Skeletal muscle tissue (tissue), 4 donors: Measurements from ENCODE around the gene ABI3. TPM values are rescaled to one million over a fixed set of nuclear protein-coding genes. Genes with fewer than 3 reads are reported as not detected.
"Not testable (repeated sequence)": the region's sequence is repeated elsewhere in the genome, so short reads cannot be mapped to it uniquely, and the experiment has no call there.

ENCODE experiments used
- H3K27ac ChIP-seq: one replicate; pipeline ENCODE4 v1.7.0; 2013; ENCODE audit warnings: mild to moderate bottlenecking, low read depth, low read length, inconsistent platforms
- H3K27me3 ChIP-seq, 3 donors: one replicate each; pipeline ENCODE4 v1.7.0; 2013; ENCODE audit warnings: low read length in 3 of 3; ENCODE audit not compliant: control insufficient read depth in 3 of 3, insufficient read depth in 3 of 3
- H3K36me3 ChIP-seq, 3 donors: one replicate each; pipeline ENCODE4 v1.7.0; 2013; ENCODE audit warnings: low read length in 3 of 3; ENCODE audit not compliant: control insufficient read depth in 3 of 3, insufficient read depth in 3 of 3
- H3K4me1 ChIP-seq, 3 donors: one replicate each; pipeline ENCODE4 v1.7.0; 2013; ENCODE audit warnings: low read length in 3 of 3, mild to moderate bottlenecking in 3 of 3; ENCODE audit not compliant: control insufficient read depth in 3 of 3, insufficient read depth in 3 of 3
- H3K4me3 ChIP-seq, 3 donors: one replicate each; pipeline ENCODE4 v1.7.0; 2013; ENCODE audit warnings: low read length in 3 of 3
- H3K9ac ChIP-seq, 3 donors: one replicate each; pipeline ENCODE4 v1.7.0; 2013; ENCODE audit warnings: low read length in 3 of 3, mild to moderate bottlenecking in 3 of 3, moderate library complexity in 2 of 3, low read depth in 1 of 3
- H3K9me3 ChIP-seq, 3 donors: one replicate each; pipeline ENCODE4 v1.7.0; 2013; ENCODE audit warnings: low read length in 3 of 3; ENCODE audit not compliant: control insufficient read depth in 3 of 3
- total RNA-seq: library from RNA; depleted of rRNA; stranded (reverse); fragments of >200 nt; gene quantifications from one replicate; pipeline ENCODE4 v1.2.3, GENCODE V29; 2014
- donor health status: Osteomylitis.

The ABI3 gene
- total RNA-seq, 1 donor from 2014 or later: 1.0 TPM

DNA sequence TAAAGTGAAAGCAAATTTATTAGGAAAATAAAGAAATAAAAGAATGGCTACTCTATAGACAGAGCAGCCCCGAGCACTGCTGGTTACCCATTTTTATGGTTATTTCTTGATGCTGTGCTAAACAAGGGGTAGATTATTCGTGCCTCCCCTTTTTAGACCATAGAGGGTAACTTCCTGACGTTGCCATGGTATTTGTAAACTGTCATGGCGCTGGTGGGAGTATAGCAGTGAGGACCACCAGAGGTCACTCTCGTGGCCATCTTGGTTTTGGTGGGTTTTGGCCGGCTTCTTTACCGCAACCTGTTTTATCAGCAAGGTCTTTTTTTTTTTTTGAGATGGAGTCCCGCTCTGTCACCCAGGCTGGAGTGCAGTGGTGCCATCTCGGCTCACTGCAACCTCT is 51.0 kb downstream of the ABI3 start:
- not testable (repeated sequence) for H3K36me3 ChIP-seq, H3K9me3 ChIP-seq, H3K4me1 ChIP-seq, H3K4me3 ChIP-seq, H3K9ac ChIP-seq, H3K27ac ChIP-seq
- H3K27me3 ChIP-seq: peaks cover 0 to 11% (median 9%) of the 10 kb centered on the region in 3 donors

GRCh38 chr17:49266233-49266632 is 55.7 kb downstream of the ABI3 start:
- Histone ChIP-seq H3K9ac (no peak overlapping the region), H3K4me1 (no peaks in the 10 kb centered on the region), H3K4me3 (no peak overlapping the region)

GRCh38 chr17:49267912-49268311 is 57.4 kb downstream of the ABI3 start:
- Histone ChIP-seq H3K4me3 (no peak overlapping the region), H3K36me3 (no peaks in the 10 kb centered on the region), H3K27ac (no peak overlapping the region), H3K4me1 (no peaks in the 10 kb centered on the region), H3K9ac (no peak overlapping the region), H3K27me3 (peaks cover 0 to 2% (median 0%) of the 10 kb centered on the region in 3 donors), H3K9me3 (no peaks in the 10 kb centered on the region)

More at GRCh38 chr17:49266233-49266632, 55.7 kb downstream of the ABI3 start:
- Histone ChIP-seq H3K9me3 (no peaks in the 10 kb centered on the region), H3K27me3 (peaks cover 0 to 3% (median under 1%) of the 10 kb centered on the region in 3 donors), H3K36me3 (no peaks in the 10 kb centered on the region), H3K27ac (no peak overlapping the region)

- no peak overlapping the region for H3K27ac ChIP-seq
- no peaks in the 10 kb centered on the region for H3K36me3 ChIP-seq
- H3K9ac ChIP-seq: no peak overlapping the region
Measured at GRCh38 chr17:49269356-49269755, 58.8 kb downstream of the ABI3 start.

More at GRCh38 chr17:49269356-49269755, 58.8 kb downstream of the ABI3 start:
- no peaks in the 10 kb centered on the region for H3K9me3 ChIP-seq
- no peak overlapping the region for H3K4me3 ChIP-seq
- no peaks in the 10 kb centered on the region for H3K4me1 ChIP-seq
- H3K27me3 ChIP-seq: peaks cover 0 to 2% (median 0%) of the 10 kb centered on the region in 3 donors

Other genes starting within 250 kb of the ABI3 start
- gene GIP, start 242.1 kb upstream of the ABI3 start, total RNA-seq: not detected
- gene IGF2BP1, start 213.3 kb upstream of the ABI3 start, total RNA-seq: 4.7 TPM
- gene B4GALNT2, start 77.9 kb upstream of the ABI3 start, total RNA-seq: not detected
- gene GNGT2, start 133 bp upstream of the ABI3 start, total RNA-seq: 2.1 TPM
- 13.6 TPM for gene PHOSPHO1, start 20.1 kb downstream of the ABI3 start, total RNA-seq
- gene ZNF652, start 151.5 kb downstream of the ABI3 start, total RNA-seq: 26.6 TPM
- gene PHB1, start 204.2 kb downstream of the ABI3 start, total RNA-seq: 105 TPM